ENCODE measurements around the gene ARHGAP32. TPM values are rescaled to one million over a fixed set of nuclear protein-coding genes. Genes with fewer than 3 reads are reported as not detected.

Gene ARHGAP32
- total and polyA plus RNA-seq, 8 donors, result 15.2 to 19.8 (median 17.1) TPM

DNA sequence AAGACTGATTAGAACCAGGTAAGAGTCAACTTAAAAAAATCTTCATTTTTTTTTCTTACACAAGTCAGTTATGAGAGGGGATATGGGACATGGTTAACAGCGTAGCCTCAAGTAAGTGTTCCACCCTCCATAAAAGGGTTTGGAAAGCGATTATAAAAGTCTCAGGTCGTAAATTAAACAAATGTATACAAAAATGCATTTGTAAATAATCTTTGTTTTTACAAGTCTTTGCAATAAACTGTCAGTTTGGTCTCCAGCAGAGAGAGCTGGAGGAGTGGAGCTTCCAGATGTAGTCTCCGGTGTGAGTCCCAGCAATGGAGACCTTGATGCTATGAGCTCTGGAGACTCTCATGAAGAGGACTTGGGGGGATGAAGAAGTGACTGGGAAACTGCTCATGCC is 149.6 kb downstream of the ARHGAP32 start:
- Histone ChIP-seq H3K4me3 (no peak overlapping the region), H3K27me3 (no peaks in the 10 kb centered on the region), H3K4me1 (no peaks in the 10 kb centered on the region), H3K27ac (no peak overlapping the region), H3K36me3 (no peaks in the 10 kb centered on the region), H3K9me3 (no peaks in the 10 kb centered on the region)
- no peak for ATAC-seq
- intact Hi-C loops (cut with DNase I), result no loop called here
- DNase-seq, result no peak
- TF ChIP-seq, protein P1, sequence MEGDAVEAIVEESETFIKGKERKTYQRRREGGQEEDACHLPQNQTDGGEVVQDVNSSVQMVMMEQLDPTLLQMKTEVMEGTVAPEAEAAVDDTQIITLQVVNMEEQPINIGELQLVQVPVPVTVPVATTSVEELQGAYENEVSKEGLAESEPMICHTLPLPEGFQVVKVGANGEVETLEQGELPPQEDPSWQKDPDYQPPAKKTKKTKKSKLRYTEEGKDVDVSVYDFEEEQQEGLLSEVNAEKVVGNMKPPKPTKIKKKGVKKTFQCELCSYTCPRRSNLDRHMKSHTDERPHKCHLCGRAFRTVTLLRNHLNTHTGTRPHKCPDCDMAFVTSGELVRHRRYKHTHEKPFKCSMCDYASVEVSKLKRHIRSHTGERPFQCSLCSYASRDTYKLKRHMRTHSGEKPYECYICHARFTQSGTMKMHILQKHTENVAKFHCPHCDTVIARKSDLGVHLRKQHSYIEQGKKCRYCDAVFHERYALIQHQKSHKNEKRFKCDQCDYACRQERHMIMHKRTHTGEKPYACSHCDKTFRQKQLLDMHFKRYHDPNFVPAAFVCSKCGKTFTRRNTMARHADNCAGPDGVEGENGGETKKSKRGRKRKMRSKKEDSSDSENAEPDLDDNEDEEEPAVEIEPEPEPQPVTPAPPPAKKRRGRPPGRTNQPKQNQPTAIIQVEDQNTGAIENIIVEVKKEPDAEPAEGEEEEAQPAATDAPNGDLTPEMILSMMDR (IDR thresholded peaks at IDR 0.05), result no peak

DNA sequence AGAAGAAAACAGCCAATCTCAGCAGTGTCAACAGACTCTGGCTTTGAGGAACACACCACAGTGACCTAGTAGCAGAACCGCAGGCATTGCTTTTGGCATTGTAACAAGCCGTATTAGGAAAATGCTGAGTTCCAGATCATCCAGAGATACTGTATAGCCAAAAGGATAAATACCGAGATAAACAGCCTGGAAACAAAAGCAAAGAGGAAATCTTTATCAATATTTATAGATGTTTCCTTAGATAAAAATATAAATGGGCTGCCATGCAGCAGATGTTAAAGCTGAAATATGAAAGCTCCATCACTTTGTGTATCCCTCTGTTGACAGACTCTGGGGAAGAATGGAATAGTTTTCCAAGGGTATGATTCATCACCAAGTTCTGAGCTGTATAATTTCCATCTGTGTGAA is 150.5 kb downstream of the ARHGAP32 start:
- peak; percentile 44 for ATAC-seq
- Histone ChIP-seq H3K27me3 (no peaks in the 10 kb centered on the region), H3K36me3 (no peaks in the 10 kb centered on the region), H3K4me1 (no peaks in the 10 kb centered on the region), H3K9me3 (no peaks in the 10 kb centered on the region), H3K27ac (no peak overlapping the region), H3K4me3 (no peak overlapping the region)
- TF ChIP-seq, protein P1 (IDR thresholded peaks at IDR 0.05), result no peak
- no peak for DNase-seq
- intact Hi-C loops (cut with DNase I), result no loop called here

DNA sequence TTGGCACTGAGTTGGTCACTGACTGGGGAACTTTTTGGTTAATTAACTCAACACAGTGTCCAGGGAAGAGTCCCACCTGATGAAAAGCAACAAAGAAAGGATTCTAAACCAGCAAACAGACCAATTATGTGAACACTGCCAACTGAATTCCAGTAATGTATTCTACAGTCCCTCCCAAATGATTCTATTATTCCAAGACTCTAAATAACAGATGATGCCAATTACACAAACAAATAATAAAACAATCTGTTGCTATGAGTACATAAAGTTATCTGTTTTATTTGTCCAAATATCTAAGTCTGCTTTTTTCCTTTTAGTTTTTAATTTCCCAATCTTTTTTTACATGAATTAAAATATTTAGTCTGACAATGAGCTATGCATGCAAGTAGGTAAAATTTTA is 151.2 kb downstream of the ARHGAP32 start:
- no peak for ATAC-seq
- DNase-seq, result peak in 1 of 4 donors; percentile 9
- no peak overlapping the region for H3K27ac ChIP-seq
- intact Hi-C loops (cut with DNase I), result no loop called here
- H3K9me3 ChIP-seq, result no peaks in the 10 kb centered on the region
- no peaks in the 10 kb centered on the region for H3K36me3 ChIP-seq
- no peaks in the 10 kb centered on the region for H3K27me3 ChIP-seq
- H3K4me3 ChIP-seq, result no peak overlapping the region
- TF ChIP-seq, protein P1 (IDR thresholded peaks at IDR 0.05), result no peak
- no peaks in the 10 kb centered on the region for H3K4me1 ChIP-seq

DNA sequence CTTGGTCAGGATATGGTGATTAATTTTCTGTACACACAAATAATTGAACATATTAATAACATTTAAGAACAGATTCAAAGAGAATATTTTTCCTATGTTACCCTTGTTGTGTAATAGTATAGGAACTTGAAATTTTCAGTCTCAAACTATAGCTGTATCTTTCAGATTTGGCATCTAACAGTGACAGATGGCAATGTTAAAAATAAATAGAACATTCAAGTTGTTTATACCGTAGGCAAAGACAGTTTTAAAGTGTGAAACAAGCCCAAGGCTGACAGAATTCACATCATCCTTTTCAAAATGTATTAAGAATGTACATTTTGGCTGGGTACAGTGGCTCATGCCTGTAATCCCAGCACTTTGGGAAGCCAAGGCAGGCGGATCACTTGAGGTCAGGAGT is 156.9 kb downstream of the ARHGAP32 start:
- intact Hi-C loops (cut with DNase I), result no loop called here
- Histone ChIP-seq H3K36me3 (peaks cover 0 to 13% of the 10 kb centered on the region in 2 donors), H3K27me3 (no peaks in the 10 kb centered on the region), H3K27ac (no peak overlapping the region), H3K9me3 (peaks cover 0 to 10% of the 10 kb centered on the region in 2 donors), H3K4me3 (no peak overlapping the region), H3K4me1 (no peaks in the 10 kb centered on the region)
- ATAC-seq (no peak), DNase-seq (no peak)
- TF ChIP-seq, protein P1 (IDR thresholded peaks at IDR 0.05), result no peak

DNA sequence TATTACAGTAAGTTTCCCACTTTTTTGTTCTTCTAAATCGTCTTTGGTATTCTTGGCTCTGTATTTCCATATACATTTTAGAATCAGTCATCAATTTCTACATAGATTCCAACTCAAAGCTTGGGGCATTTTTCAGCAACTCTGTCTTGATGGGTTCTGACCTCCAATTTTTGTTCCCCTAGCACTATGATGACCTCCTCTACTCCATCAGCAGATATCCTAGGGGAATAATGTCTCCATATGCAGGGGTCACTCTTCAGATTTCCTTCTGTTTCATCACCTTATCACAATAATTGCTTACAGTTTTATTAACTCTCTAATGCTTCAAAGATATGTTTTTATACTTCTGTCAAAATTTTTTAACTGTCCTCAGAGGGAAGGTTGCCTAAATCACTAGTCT is 158.1 kb downstream of the ARHGAP32 start:
- Histone ChIP-seq H3K4me1 (no peaks in the 10 kb centered on the region), H3K9me3 (peaks cover 0 to 10% of the 10 kb centered on the region in 2 donors), H3K36me3 (peaks cover 0 to 13% of the 10 kb centered on the region in 2 donors), H3K27ac (no peak overlapping the region), H3K27me3 (no peaks in the 10 kb centered on the region), H3K4me3 (no peak overlapping the region)
- ATAC-seq (no peak), DNase-seq (no peak)
- intact Hi-C loops (cut with DNase I), result no loop called here
- TF ChIP-seq, protein P1 (IDR thresholded peaks at IDR 0.05), result no peak
